HL-60 (cell line): Measurements from ENCODE around the gene DOCK2.

ENCODE experiments used
- CTCF ChIP-seq: IDR thresholded peaks from one replicate; pipeline ENCODE4 v1.5.1; 2011; ENCODE audit warnings: low read length, control low read depth, inconsistent platforms; ENCODE audit not compliant: insufficient read depth
- GABPA ChIP-seq: IDR thresholded peaks from 2 replicates; pipeline ENCODE4 v1.6.1; 2012; ENCODE audit warnings: low read depth
- POLR2AphosphoS5 ChIP-seq: IDR thresholded peaks from 2 replicates; pipeline ENCODE4 v1.6.1; 2012; ENCODE audit warnings: low read depth

- TF ChIP-seq CTCF (no peak), POLR2AphosphoS5 (no peak), GABPA (no peak)
These were observed 201.6 kb downstream of the DOCK2 start for GRCh38 chr5:169838688-169839087.
